Esophagus muscularis mucosa (tissue), 3 donors: ENCODE results near the gene RIOK1.

Experiments
- POLR2A ChIP-seq: fragments of 450-650 bp; IDR thresholded peaks from one replicate; pipeline ENCODE4 v1.6.1; 2017; ENCODE audit warnings: antibody characterized with exemption, moderate library complexity, mild to moderate bottlenecking, low read depth
- TF ChIP-seq, protein P1 (sequence below), 3 experiments: fragments of 200-600 bp in 2 of 3; fragments of 450-650 bp in 1 of 3; sonication (generic) in 2 of 3; IDR thresholded peaks; one replicate each; pipeline ENCODE4 v1.5.1; 2017 to 2019; ENCODE audit warnings: antibody characterized with exemption in 3 of 3, mild to moderate bottlenecking in 2 of 3, moderate library complexity in 1 of 3

DNA sequence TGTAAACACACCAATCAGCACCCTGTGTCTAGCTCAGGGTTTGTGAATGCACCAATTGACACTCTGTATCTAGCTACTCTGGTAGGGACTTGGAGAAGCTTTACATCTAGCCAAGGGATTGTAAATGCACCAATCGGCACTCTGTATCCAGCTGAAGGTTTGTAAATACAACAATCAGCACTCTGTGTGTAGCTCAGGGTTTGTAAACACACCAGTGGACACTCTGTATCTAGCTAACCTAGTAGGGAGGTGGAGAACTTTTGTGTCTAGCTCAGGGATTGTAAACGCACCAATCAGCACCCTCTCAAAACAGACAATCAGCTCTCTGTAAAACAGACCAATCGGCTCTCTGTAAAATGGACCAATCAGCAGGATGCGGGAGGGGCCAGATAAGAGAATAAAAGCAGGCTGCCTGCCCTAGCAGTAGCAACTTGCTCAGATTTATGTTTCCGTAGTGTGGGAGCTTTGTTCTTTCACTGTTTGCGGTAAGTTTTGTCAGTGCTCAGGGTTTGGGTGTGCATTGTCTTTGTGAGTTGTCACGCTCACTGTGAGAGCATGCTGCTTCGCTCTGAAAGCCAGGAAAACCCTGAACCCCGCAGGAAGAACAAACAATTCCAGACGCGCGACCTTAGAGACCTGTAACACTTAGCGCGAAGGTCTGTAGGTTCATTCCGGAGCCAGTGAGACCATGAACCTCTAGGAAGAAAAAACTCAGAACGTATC is 37.0 kb downstream of the RIOK1 start:
- TF ChIP-seq, protein P1, sequence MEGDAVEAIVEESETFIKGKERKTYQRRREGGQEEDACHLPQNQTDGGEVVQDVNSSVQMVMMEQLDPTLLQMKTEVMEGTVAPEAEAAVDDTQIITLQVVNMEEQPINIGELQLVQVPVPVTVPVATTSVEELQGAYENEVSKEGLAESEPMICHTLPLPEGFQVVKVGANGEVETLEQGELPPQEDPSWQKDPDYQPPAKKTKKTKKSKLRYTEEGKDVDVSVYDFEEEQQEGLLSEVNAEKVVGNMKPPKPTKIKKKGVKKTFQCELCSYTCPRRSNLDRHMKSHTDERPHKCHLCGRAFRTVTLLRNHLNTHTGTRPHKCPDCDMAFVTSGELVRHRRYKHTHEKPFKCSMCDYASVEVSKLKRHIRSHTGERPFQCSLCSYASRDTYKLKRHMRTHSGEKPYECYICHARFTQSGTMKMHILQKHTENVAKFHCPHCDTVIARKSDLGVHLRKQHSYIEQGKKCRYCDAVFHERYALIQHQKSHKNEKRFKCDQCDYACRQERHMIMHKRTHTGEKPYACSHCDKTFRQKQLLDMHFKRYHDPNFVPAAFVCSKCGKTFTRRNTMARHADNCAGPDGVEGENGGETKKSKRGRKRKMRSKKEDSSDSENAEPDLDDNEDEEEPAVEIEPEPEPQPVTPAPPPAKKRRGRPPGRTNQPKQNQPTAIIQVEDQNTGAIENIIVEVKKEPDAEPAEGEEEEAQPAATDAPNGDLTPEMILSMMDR (IDR thresholded peaks at IDR 0.05), result no peak
- no peak for TF ChIP-seq POLR2A
